SK-N-MC (cell line): ENCODE measurements around the gene UBL4A.
A peak's percentile ranks its signal among the peaks of the same experiment; 100 is the strongest.

ENCODE experiments used
- DNase-seq: peaks from one replicate; pipeline ENCODE4 v3.0.0-alpha.2; 2011; ENCODE audit warnings: low read depth, low spot score
- H3K27ac ChIP-seq: fragments of 200-600 bp; sonication (generic); 2 replicates; pipeline ENCODE4 v1.5.1; 2016; ENCODE audit warnings: mixed run types
- H3K36me3 ChIP-seq: fragments of 200-600 bp; sonication (generic); 2 replicates; pipeline ENCODE4 v1.6.1; 2017; ENCODE audit warnings: antibody characterized with exemption, low read length, mixed read lengths; ENCODE audit not compliant: insufficient read depth
- H3K4me3 ChIP-seq: fragments of 200-600 bp; sonication (generic); 2 replicates; pipeline ENCODE4 v1.5.1; 2016
- H3K9ac ChIP-seq: fragments of 200-600 bp; sonication (generic); 2 replicates; pipeline ENCODE4 v1.8.0; 2017; ENCODE audit warnings: mixed run types, mixed read lengths; ENCODE audit not compliant: insufficient read length
- H3K9me3 ChIP-seq: fragments of 200-600 bp; sonication (generic); 2 replicates; pipeline ENCODE4 v1.6.1; 2017; ENCODE audit warnings: low read depth, mild to moderate bottlenecking, antibody characterized with exemption, low read length, moderate library complexity, mixed read lengths
- EZH2 ChIP-seq: fragments of 200-600 bp; sonication (generic); IDR thresholded peaks from one replicate; pipeline ENCODE4 v1.6.1; 2017; ENCODE audit warnings: antibody characterized with exemption
- FOXP2 ChIP-seq: optimal IDR thresholded peaks from 2 replicates; pipeline ENCODE3; 2011; ENCODE audit warnings: mild to moderate bottlenecking, moderate library complexity; ENCODE audit not compliant: insufficient read depth; ENCODE audit errors: extremely low read length, control extremely low read depth
- POLR2AphosphoS5 ChIP-seq: IDR thresholded peaks from 2 replicates; pipeline ENCODE4 v1.6.1; 2012; ENCODE audit warnings: mild to moderate bottlenecking, low read depth, low read length, borderline replicate concordance

The UBL4A gene

DNA sequence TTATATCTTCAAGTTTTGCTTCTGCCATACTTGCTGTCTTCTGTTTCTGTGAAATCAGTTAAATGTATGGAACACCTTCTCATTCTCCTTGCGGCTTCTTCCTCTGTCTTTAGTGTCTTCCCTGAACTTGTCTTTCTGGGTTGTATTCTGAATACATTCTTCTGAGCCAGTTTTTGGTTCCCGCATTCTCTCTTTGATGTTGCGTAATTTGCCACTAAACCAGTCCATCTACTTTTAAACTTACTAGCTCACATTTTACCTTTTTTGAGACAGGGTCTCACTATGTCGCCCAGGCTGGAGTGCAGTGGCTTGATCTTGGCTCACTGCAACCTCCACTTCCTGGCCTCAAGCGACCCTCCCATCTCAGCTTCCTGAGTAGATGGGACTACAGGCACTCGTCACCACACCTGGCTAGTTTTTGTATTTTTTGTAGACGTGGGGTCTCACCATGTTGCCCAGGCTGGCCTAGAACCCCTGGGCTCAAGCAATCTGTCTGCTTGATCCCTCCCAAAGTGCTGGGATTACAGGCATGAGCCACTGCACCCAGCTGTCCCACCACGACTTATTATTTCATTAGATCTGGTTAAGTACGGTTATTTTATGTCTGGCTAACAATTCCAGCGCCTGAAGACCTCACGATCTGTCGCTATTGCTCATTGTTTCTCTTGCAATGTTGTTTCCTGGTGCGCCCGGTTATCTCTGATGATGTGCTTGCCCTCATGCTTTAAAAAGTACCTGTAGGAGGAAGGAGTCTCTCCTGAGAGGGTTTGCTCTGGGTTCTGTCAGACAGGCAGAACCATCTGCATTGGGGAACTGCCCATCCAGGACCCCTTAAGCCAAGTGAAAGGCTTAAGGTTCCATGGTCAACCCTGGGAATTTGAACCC lies 39.4 kb upstream of the UBL4A start:
- no peak overlapping the region for H3K9ac ChIP-seq
- no peak overlapping the region for H3K27ac ChIP-seq

GRCh38 chrX:154519389-154519788 lies 33.0 kb upstream of the UBL4A start:
- no peak for DNase-seq
- Histone ChIP-seq H3K9ac (no peak overlapping the region), H3K36me3 (no peaks in the 10 kb centered on the region), H3K9me3 (no peaks in the 10 kb centered on the region), H3K27ac (no peak overlapping the region), H3K4me3 (no peak overlapping the region)
- TF ChIP-seq EZH2 (no peak), FOXP2 (no peak), POLR2AphosphoS5 (no peak)

More for the DNA sequence above, 39.4 kb upstream of the UBL4A start:
- no peaks in the 10 kb centered on the region for H3K36me3 ChIP-seq
- DNase-seq, result no peak
- H3K4me3 ChIP-seq, result no peak overlapping the region
- TF ChIP-seq EZH2 (no peak), FOXP2 (no peak), POLR2AphosphoS5 (no peak)
- no peaks in the 10 kb centered on the region for H3K9me3 ChIP-seq

GRCh38 chrX:154517101-154517781 lies 30.8 kb upstream of the UBL4A start:
- no peaks in the 10 kb centered on the region for H3K9me3 ChIP-seq
- TF ChIP-seq EZH2, result no peak
- TF ChIP-seq POLR2AphosphoS5, result no peak
- no peak for TF ChIP-seq FOXP2
- H3K9ac ChIP-seq, result peak overlapping the region; percentile 72
- DNase-seq, result no peak
- peak overlapping the region; percentile 80 for H3K4me3 ChIP-seq
- H3K36me3 ChIP-seq, result no peaks in the 10 kb centered on the region
- H3K27ac ChIP-seq, result peak overlapping the region; percentile 94

DNA sequence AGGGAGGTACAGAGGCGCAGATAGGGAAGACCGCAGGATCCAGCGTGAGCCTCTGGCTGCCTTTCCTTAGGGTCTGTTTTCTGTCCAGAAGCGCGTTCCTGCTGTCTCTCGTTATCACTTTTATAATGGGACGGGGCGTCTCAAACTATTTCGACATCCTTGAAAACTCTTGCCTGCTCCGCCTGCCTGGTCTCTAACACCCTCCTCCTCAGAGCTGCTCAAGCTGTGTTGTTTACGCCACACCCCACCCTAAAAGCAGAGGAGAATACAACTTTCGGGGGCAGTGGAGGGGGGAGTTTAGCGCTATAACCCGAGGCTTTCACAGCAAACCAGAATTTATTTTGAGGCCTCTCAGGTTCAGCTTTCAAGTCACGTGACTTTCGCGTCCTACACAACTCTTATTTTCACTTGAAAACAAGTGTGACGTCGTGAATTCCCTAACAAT lies 30.3 kb upstream of the UBL4A start:
- H3K36me3 ChIP-seq, result no peaks in the 10 kb centered on the region
- no peak for TF ChIP-seq FOXP2
- no peak for TF ChIP-seq EZH2
- TF ChIP-seq POLR2AphosphoS5, result no peak
- peak overlapping the region; percentile 80 for H3K4me3 ChIP-seq
- DNase-seq, result no peak
- H3K27ac ChIP-seq, result peak overlapping the region; percentile 94
- peak overlapping the region; percentile 72 for H3K9ac ChIP-seq
- no peaks in the 10 kb centered on the region for H3K9me3 ChIP-seq

DNA sequence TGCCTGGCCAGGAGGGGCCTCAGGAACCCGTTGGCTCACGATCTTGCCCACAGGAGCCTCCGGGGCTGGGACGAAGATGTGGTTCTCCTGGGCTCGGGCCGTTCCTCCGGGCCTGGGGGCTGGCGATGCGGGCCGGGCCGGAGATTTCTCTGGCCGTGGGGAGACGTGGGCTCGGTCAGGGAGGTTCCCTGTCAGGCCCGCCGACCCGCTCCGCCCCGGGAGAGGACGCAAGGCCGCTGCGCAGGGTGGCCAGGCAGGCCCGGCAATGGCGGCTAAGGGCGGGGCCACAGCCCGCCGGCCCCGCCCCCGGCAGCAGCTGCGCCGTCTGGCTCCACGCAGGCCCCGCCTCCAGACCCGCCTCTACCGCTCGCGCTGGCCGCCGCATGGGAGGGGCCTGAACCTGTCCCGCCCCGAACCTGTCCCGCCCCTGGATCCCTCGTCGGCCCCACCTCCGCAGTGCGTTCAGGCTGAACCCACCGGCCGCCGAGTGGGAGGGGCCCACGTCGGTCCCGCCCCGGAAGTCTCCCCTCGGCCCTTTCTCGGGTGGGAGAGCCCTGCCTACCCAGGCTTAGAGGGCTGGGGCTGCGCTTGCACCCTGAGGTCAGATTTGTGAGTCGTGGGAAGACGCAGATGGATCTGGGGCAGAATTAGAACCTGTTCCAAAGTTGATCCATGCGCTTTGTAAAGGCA lies 29.7 kb upstream of the UBL4A start, which contains the start of gene FAM3A:
Gene FAM3A (minus strand): TSS at position 267 of the 690 bp plus-strand sequence. CDS start 460 bp downstream, outside the sequence.
- Histone ChIP-seq H3K9me3 (no peaks in the 10 kb centered on the region), H3K36me3 (no peaks in the 10 kb centered on the region), H3K9ac (peak within 1 kb of the TSS; percentile 89), H3K4me3 (peak within 1 kb of the TSS; percentile 81), H3K27ac (peak within 1 kb of the TSS; percentile 94)
- TF ChIP-seq POLR2AphosphoS5, result peak; percentile 89
- no peak for TF ChIP-seq EZH2
- peak; percentile 16 for DNase-seq

- peak overlapping the region; percentile 81 for H3K4me3 ChIP-seq
- no peak for DNase-seq
- H3K9ac ChIP-seq, result peak overlapping the region; percentile 89
- H3K9me3 ChIP-seq, result no peaks in the 10 kb centered on the region
- TF ChIP-seq FOXP2 (no peak), EZH2 (no peak), POLR2AphosphoS5 (no peak)
- no peaks in the 10 kb centered on the region for H3K36me3 ChIP-seq
- H3K27ac ChIP-seq, result no peak overlapping the region
These were observed 28.9 kb upstream of the UBL4A start for GRCh38 chrX:154515090-154515965.

DNA sequence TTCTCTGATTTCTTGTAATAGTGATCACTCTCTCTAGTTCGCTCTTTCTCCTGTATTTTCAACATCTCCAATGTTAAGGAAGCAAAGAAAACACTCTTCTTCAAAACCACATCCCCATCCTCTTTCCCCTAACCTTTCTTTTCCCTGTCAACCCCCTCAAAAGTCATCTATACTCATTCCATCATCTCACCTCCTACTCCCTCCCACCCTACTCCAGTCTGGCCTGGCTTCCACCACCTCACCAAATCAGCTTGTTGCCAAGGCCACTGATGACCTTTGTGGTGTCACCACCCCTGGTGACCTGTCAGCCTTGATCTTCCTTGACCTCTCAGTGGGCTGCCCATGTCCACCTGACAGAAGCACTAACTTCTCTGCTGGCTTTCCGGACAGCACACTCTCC lies 27.3 kb upstream of the UBL4A start:
- H3K4me3 ChIP-seq, result no peak overlapping the region
- no peak for DNase-seq
- TF ChIP-seq FOXP2, result no peak
- no peak for TF ChIP-seq POLR2AphosphoS5
- TF ChIP-seq EZH2, result no peak
- no peaks in the 10 kb centered on the region for H3K9me3 ChIP-seq
- no peak overlapping the region for H3K27ac ChIP-seq
- no peaks in the 10 kb centered on the region for H3K36me3 ChIP-seq
- H3K9ac ChIP-seq, result no peak overlapping the region

DNA sequence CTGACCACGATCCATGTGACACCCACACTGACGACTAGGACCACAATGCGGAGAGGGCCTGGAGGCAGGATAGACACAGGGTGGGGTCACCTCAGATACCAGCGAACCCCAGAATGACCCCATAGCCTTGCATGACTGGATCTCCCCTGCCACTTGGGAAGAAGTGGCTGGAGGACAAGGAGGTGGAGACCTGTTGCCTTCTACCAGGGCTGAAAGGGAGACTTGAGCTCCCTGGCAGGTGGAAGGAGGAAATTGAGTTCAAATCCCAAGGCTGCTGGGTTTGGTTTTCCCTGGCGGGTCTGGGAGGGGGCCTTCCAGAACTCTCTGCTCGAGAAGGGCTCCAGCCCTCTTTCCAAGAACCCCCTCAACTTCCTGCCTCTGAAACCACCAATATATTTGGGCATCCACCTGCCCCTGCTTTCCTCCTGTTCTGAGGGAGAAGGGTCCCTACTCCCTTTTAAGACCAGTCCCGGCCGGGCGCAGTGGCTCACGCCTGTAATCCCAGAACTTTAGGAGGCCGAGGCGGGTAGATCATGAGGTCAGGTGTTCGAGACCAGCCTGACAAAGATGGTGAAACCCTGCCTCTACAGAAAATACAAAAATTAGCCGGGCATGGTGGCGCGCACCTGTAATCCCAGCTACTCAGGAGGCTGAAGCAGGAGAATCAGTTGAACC lies 26.6 kb upstream of the UBL4A start:
- H3K27ac ChIP-seq, result no peak overlapping the region
- no peak for DNase-seq
- no peak overlapping the region for H3K9ac ChIP-seq
- no peak overlapping the region for H3K4me3 ChIP-seq
- TF ChIP-seq FOXP2 (no peak), EZH2 (no peak), POLR2AphosphoS5 (no peak)
- no peaks in the 10 kb centered on the region for H3K9me3 ChIP-seq
- no peaks in the 10 kb centered on the region for H3K36me3 ChIP-seq
